ENCODE results near the gene SRGAP1.

DNA sequence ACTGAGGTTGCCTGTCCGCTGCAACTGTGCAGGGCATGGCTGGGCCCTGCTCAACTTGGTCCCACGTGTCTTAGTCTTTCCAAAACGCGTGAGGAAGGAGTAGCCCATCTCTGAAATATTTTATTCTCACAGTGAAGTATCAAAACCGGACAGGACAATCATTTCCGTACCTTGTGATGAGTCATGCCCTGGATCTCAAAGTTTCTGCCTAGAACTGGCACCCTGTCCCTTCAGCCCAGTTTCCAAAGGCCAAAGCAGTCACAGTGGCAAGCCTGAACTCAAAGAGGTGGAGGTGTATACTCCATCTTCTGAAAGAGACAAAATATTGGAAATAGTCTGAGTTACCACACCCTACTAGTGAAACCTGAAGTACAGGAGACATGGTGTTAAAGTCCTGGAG lies 28.5 kb upstream of the SRGAP1 start:
- TF ChIP-seq, protein P1, sequence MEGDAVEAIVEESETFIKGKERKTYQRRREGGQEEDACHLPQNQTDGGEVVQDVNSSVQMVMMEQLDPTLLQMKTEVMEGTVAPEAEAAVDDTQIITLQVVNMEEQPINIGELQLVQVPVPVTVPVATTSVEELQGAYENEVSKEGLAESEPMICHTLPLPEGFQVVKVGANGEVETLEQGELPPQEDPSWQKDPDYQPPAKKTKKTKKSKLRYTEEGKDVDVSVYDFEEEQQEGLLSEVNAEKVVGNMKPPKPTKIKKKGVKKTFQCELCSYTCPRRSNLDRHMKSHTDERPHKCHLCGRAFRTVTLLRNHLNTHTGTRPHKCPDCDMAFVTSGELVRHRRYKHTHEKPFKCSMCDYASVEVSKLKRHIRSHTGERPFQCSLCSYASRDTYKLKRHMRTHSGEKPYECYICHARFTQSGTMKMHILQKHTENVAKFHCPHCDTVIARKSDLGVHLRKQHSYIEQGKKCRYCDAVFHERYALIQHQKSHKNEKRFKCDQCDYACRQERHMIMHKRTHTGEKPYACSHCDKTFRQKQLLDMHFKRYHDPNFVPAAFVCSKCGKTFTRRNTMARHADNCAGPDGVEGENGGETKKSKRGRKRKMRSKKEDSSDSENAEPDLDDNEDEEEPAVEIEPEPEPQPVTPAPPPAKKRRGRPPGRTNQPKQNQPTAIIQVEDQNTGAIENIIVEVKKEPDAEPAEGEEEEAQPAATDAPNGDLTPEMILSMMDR (IDR thresholded peaks at IDR 0.05; ENCODE audit: borderline replicate concordance, extremely low read depth, low read length, poor library complexity, severe bottlenecking), result no peak
- no peak for TF ChIP-seq EZH2 (IDR thresholded peaks at IDR 0.05; ENCODE audit: borderline replicate concordance, low read depth, low read length, severe bottlenecking)

All from DND-41 (cell line).